K562 (cell line): Measurements from ENCODE around the gene PTBP2. TPM values are rescaled to one million over a fixed set of nuclear protein-coding genes. Genes with fewer than 3 reads are reported as not detected.

Experiments used
- ATAC-seq: fragments of 200-7000 bp; cut with Tn5 transposase; 3 replicates; pipeline ENCODE4 v1.9.1; 2020; ENCODE audit warnings: moderate library complexity
- BruUV-seq: library from RNA; stranded (reverse); fragments of 400-500 nt; replicated peaks from 2 replicates; lab custom pipeline; 2021; lab: Mats Ljungman, UMichigan
- CTCF ChIA-PET: fragments of 300-600 bp; formaldehyde crosslinking; extraction: SDS; loops from one replicate; lab custom pipeline; 2021; ENCODE audit warnings: low intra/inter-chr PET ratio; lab: Yijun Ruan, JAX
- POLR2A ChIA-PET: fragments of 300-600, 350-650 bp; sonication (Branson Sonifier 250); formaldehyde crosslinking; extraction: SDS; loops from one replicate; lab custom pipeline; 2021; ENCODE audit warnings: antibody characterized with exemption, inconsistent platforms; lab: Yijun Ruan, JAX
- DNase-seq, 4 experiments: peaks; one replicate each; pipeline versions ENCODE4 v3.0.0 to v3.0.0-alpha.2; 2011 to 2018; ENCODE audit warnings: low spot score in 3 of 4, mixed read lengths in 3 of 4; ENCODE audit errors: extremely low read depth in 1 of 4
- FAIRE-seq: peaks from 2 replicates; lab custom pipeline; 2011; peaks lifted over from hg19 to GRCh38; lab: Jason Lieb, UNC
- H2AFZ ChIP-seq: 2 replicates; pipeline ENCODE4 v1.6.0; 2011; ENCODE audit warnings: low read depth, low read length, control low read depth, inconsistent platforms
- H3K27ac ChIP-seq: fragments of 200-600 bp; 3 replicates; pipeline ENCODE4 v1.8.0; 2011; ENCODE audit warnings: low read depth, mild to moderate bottlenecking, control low read depth, inconsistent platforms, low read length, moderate library complexity, mixed read lengths; ENCODE audit errors: extremely low read depth
- H3K27me3 ChIP-seq, 2 experiments: fragments of 300-600 bp in 1 of 2; 2 replicates in 1 of 2; 3 replicates in 1 of 2; pipeline versions ENCODE4 v1.6.0 to v1.8.0; 2011; ENCODE audit warnings: inconsistent platforms in 2 of 2, low read length in 2 of 2, mild to moderate bottlenecking in 1 of 2, mixed read lengths in 1 of 2, moderate library complexity in 1 of 2; ENCODE audit not compliant: control insufficient read depth in 2 of 2, insufficient read depth in 2 of 2
- H3K36me3 ChIP-seq: fragments of 300-600 bp; 3 replicates; pipeline ENCODE4 v1.8.0; 2011; ENCODE audit warnings: mild to moderate bottlenecking, low read length, inconsistent platforms; ENCODE audit not compliant: control insufficient read depth, insufficient read depth
- H3K4me1 ChIP-seq, 2 experiments: fragments of 200-600 bp in 1 of 2; replicated peaks in 1 of 2; 2 replicates in 1 of 2; 3 replicates in 1 of 2; pipeline versions ENCODE4 v1.5.1 to v1.8.0; 2011; ENCODE audit warnings: inconsistent platforms in 2 of 2, low read length in 2 of 2, mild to moderate bottlenecking in 1 of 2, mixed read lengths in 1 of 2, moderate library complexity in 1 of 2; ENCODE audit not compliant: control insufficient read depth in 2 of 2, insufficient read depth in 2 of 2
- H3K4me2 ChIP-seq: 2 replicates; pipeline ENCODE4 v1.6.1; 2011; ENCODE audit warnings: low read length, control low read depth, inconsistent platforms, mixed read lengths; ENCODE audit not compliant: insufficient read depth
- H3K4me3 ChIP-seq: fragments of 200-600 bp; sonication (generic), shearing (Covaris generic); 2 replicates; pipeline ENCODE4 v1.5.1; 2016; ENCODE audit warnings: control low read depth, inconsistent platforms
- H3K79me2 ChIP-seq: fragments of 200-600 bp; 3 replicates; pipeline ENCODE4 v1.8.0; 2011; ENCODE audit warnings: low read length, inconsistent platforms; ENCODE audit not compliant: control insufficient read depth, insufficient read depth
- H3K9ac ChIP-seq, 2 experiments: 2 replicates each; pipeline versions ENCODE4 v1.6.0 to v1.6.1; 2011; ENCODE audit warnings: low read depth in 2 of 2, low read length in 2 of 2, control low read depth in 1 of 2, inconsistent platforms in 1 of 2, mild to moderate bottlenecking in 1 of 2, mixed read lengths in 1 of 2; ENCODE audit not compliant: insufficient read depth in 1 of 2
- H3K9me1 ChIP-seq: one replicate; pipeline ENCODE4 v1.6.0; 2011; ENCODE audit warnings: inconsistent platforms, mild to moderate bottlenecking, low read length, moderate library complexity; ENCODE audit not compliant: control insufficient read depth, insufficient read depth
- H3K9me3 ChIP-seq: replicated peaks from 2 replicates; pipeline ENCODE4 v1.5.1; 2011; ENCODE audit warnings: low read depth, low read length, inconsistent platforms; ENCODE audit not compliant: control insufficient read depth, insufficient read depth
- H4K20me1 ChIP-seq: replicated peaks from 2 replicates; pipeline ENCODE4 v1.6.1; 2011; ENCODE audit warnings: low read length, inconsistent platforms, mixed read lengths; ENCODE audit not compliant: control insufficient read depth, insufficient read depth
- ARNT ChIP-seq, 2 experiments: fragments of 450-650 bp; IDR thresholded peaks; 2 replicates each; pipeline ENCODE4 v1.6.1; 2016; ENCODE audit warnings: mild to moderate bottlenecking in 1 of 2
- DPF2 ChIP-seq: fragments of 450-650 bp; IDR thresholded peaks from 2 replicates; pipeline ENCODE4 v1.6.1; 2016
- EWSR1 ChIP-seq: fragments of 450-650 bp; IDR thresholded peaks from 2 replicates; pipeline ENCODE4 v1.6.1; 2018; ENCODE audit warnings: borderline replicate concordance, mild to moderate bottlenecking, low read depth, moderate library complexity; ENCODE audit not compliant: partially characterized antibody
- NFE2L1 ChIP-seq: fragments of 450-650 bp; IDR thresholded peaks from 2 replicates; pipeline ENCODE4 v1.6.1; 2016; ENCODE audit warnings: missing genetic modification characterization, low read depth, mild to moderate bottlenecking, missing compliant biosample characterization, moderate library complexity, borderline replicate concordance
- VEZF1 ChIP-seq: fragments of 200-800 bp; sonication (Bioruptor generic); IDR thresholded peaks from 2 replicates; pipeline ENCODE4 v1.6.1; 2017; ENCODE audit warnings: missing genetic modification characterization, missing compliant biosample characterization
- ZC3H4 ChIP-seq: sonication (generic); formaldehyde crosslinking; IDR thresholded peaks from 2 replicates; pipeline ENCODE4 v1.9.0; 2021; ENCODE audit warnings: missing genetic modification reagents, borderline replicate concordance
- ZFX ChIP-seq: sonication (generic); formaldehyde crosslinking; IDR thresholded peaks from 2 replicates; pipeline ENCODE4 v1.8.0; 2022; ENCODE audit warnings: mild to moderate bottlenecking, missing genetic modification reagents, moderate library complexity
- ZKSCAN8 ChIP-seq: fragments of 200-800 bp; sonication (Bioruptor generic); IDR thresholded peaks from 2 replicates; pipeline ENCODE4 v1.6.1; 2016; ENCODE audit warnings: missing genetic modification characterization, missing compliant biosample characterization
- ZNF778 ChIP-seq: fragments of 450-650 bp; formaldehyde crosslinking; IDR thresholded peaks from 2 replicates; pipeline ENCODE4 v1.4.0; 2020; ENCODE audit warnings: mild to moderate bottlenecking, moderate library complexity
- WGBS: fragments of 100-300 bp; shearing (Covaris generic); methylation state at CpG from one replicate; pipeline ENCODE4 v1.1.6; 2016; ENCODE audit warnings: low coverage, mixed read lengths; ENCODE audit not compliant: insufficient coverage; ENCODE audit errors: missing lambda C conversion rate; 5-methylcytosine and 5-hydroxymethylcytosine counted together
- in situ Hi-C: fragments of 300-500 bp; cut with MboI; formaldehyde crosslinking; loops from 4 replicates; pipeline ENCODE4 v1.15.0; 2018; ENCODE audit warnings: inconsistent platforms, mixed read lengths
- intact Hi-C: fragments of 100-400 bp; cut with micrococcal nuclease; formaldehyde crosslinking; loops from 2 replicates; pipeline ENCODE4 v1.14.2; 2022
- polyA plus RNA-seq, 8 experiments: library from polyadenylated mRNA; depleted of rRNA in 4 of 8; stranded (reverse) in 5 of 8; unstranded in 3 of 8; fragments of >200 nt; fragmentation: Nextera tagmentation in 2 of 8; fragmentation: Illumina TruSeq in 1 of 8; extraction: Ambion mirVana in 2 of 8; extraction: Trizol in 1 of 8; gene quantifications; 2 replicates each; pipeline versions ENCODE4 v1.2.1 to v1.2.3, GENCODE V29; 2011 to 2014; ENCODE audit warnings: inconsistent platforms in 1 of 8, missing spikeins in 1 of 8
- total RNA-seq, 7 experiments: library from RNA; depleted of rRNA in 6 of 7; stranded (reverse); fragments of >200 nt in 6 of 7; fragmentation: Illumina TruSeq in 2 of 7; extraction: Trizol in 2 of 7; gene quantifications; 2 replicates each; pipeline versions ENCODE4 v1.2.1 to v1.2.3, GENCODE V29; 2011 to 2021; ENCODE audit warnings: low replicate concordance in 1 of 7
- TF ChIP-seq, protein P1 (sequence below), 2 experiments: fragments of 450-650 bp; IDR thresholded peaks; 2 replicates each; pipeline ENCODE4 v1.6.1; 2018; ENCODE audit warnings: mild to moderate bottlenecking in 2 of 2, low read depth in 1 of 2; ENCODE audit not compliant: partially characterized antibody in 2 of 2
- TF ChIP-seq, protein P2 (sequence below): sonication (generic); formaldehyde crosslinking; IDR thresholded peaks from 2 replicates; pipeline ENCODE4 v1.8.0; 2022; ENCODE audit warnings: missing genetic modification reagents, mild to moderate bottlenecking, borderline replicate concordance

Gene PTBP2
- total and polyA plus RNA-seq, 9 of the 15 experiments (the other 6 are each of a cell fraction or from before 2014, with no cell fraction given), result 9.8 to 30.6 (median 19.0) TPM

GRCh38 chr1:96730574-96731298 lies 9.2 kb downstream of the PTBP2 start:
- intact Hi-C loops (no loop called here), in situ Hi-C loops (no loop called here)
- H3K4me3 ChIP-seq, result no peak overlapping the region
- FAIRE-seq (no peak), DNase-seq (no peak), ATAC-seq (no peak)
- TSS peak; percentile 1 for BruUV-seq
- H3K36me3 ChIP-seq, result peaks cover 65% of the 10 kb centered on the region
- H3K9me1 ChIP-seq, result no peaks in the 10 kb centered on the region
- no peak overlapping the region for H3K27ac ChIP-seq
- no peak overlapping the region for H3K9ac ChIP-seq
- peaks cover 98% of the 10 kb centered on the region for H3K79me2 ChIP-seq
- POLR2A ChIA-PET, result no interaction called here
- no peaks in the 10 kb centered on the region for H3K9me3 ChIP-seq
- H4K20me1 ChIP-seq, result no peaks in the 10 kb centered on the region
- TF ChIP-seq, protein P1, sequence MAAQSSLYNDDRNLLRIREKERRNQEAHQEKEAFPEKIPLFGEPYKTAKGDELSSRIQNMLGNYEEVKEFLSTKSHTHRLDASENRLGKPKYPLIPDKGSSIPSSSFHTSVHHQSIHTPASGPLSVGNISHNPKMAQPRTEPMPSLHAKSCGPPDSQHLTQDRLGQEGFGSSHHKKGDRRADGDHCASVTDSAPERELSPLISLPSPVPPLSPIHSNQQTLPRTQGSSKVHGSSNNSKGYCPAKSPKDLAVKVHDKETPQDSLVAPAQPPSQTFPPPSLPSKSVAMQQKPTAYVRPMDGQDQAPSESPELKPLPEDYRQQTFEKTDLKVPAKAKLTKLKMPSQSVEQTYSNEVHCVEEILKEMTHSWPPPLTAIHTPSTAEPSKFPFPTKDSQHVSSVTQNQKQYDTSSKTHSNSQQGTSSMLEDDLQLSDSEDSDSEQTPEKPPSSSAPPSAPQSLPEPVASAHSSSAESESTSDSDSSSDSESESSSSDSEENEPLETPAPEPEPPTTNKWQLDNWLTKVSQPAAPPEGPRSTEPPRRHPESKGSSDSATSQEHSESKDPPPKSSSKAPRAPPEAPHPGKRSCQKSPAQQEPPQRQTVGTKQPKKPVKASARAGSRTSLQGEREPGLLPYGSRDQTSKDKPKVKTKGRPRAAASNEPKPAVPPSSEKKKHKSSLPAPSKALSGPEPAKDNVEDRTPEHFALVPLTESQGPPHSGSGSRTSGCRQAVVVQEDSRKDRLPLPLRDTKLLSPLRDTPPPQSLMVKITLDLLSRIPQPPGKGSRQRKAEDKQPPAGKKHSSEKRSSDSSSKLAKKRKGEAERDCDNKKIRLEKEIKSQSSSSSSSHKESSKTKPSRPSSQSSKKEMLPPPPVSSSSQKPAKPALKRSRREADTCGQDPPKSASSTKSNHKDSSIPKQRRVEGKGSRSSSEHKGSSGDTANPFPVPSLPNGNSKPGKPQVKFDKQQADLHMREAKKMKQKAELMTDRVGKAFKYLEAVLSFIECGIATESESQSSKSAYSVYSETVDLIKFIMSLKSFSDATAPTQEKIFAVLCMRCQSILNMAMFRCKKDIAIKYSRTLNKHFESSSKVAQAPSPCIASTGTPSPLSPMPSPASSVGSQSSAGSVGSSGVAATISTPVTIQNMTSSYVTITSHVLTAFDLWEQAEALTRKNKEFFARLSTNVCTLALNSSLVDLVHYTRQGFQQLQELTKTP (IDR thresholded peaks at IDR 0.05; ENCODE audit: low read depth in 1 of 2, partially characterized antibody in 2 of 2), result no peak
- no peak for TF ChIP-seq ZKSCAN8 (CRISPR knock-in tag)
- no peak for TF ChIP-seq EWSR1
- no peak for TF ChIP-seq DPF2
- no peak for TF ChIP-seq ZFX (CRISPR knock-in tag)
- TF ChIP-seq NFE2L1 (tag), result no peak
- no peak for TF ChIP-seq ZNF778 (CRISPR knock-in tag)
- TF ChIP-seq, protein P2, sequence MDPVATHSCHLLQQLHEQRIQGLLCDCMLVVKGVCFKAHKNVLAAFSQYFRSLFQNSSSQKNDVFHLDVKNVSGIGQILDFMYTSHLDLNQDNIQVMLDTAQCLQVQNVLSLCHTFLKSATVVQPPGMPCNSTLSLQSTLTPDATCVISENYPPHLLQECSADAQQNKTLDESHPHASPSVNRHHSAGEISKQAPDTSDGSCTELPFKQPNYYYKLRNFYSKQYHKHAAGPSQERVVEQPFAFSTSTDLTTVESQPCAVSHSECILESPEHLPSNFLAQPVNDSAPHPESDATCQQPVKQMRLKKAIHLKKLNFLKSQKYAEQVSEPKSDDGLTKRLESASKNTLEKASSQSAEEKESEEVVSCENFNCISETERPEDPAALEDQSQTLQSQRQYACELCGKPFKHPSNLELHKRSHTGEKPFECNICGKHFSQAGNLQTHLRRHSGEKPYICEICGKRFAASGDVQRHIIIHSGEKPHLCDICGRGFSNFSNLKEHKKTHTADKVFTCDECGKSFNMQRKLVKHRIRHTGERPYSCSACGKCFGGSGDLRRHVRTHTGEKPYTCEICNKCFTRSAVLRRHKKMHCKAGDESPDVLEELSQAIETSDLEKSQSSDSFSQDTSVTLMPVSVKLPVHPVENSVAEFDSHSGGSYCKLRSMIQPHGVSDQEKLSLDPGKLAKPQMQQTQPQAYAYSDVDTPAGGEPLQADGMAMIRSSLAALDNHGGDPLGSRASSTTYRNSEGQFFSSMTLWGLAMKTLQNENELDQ (CRISPR knock-in tag), result no peak
- TF ChIP-seq ARNT (IDR thresholded peaks at IDR 0.05), result no peak
- TF ChIP-seq ZC3H4 (CRISPR knock-in tag), result no peak
- no peak for TF ChIP-seq VEZF1 (CRISPR knock-in tag)
- peaks cover 2 to 3% of the 10 kb centered on the region in 2 experiments; a peak in 1 of 5 replicates for H3K4me1 ChIP-seq
- no peak overlapping the region for H3K4me2 ChIP-seq
- H2AFZ ChIP-seq, result no peak overlapping the region
- CTCF ChIA-PET, result no interaction called here
- no peaks in the 10 kb centered on the region for H3K27me3 ChIP-seq
- WGBS, result 89% methylated on average over 4 of the region's 4 CpGs
